SK-N-MC (cell line): Measurements from ENCODE around the gene PLA2G4E.

Experiments
- DNase-seq: peaks from one replicate; pipeline ENCODE4 v3.0.0-alpha.2; 2011; ENCODE audit warnings: low read depth, low spot score
- H3K27ac ChIP-seq: fragments of 200-600 bp; sonication (generic); 2 replicates; pipeline ENCODE4 v1.5.1; 2016; ENCODE audit warnings: mixed run types
- H3K36me3 ChIP-seq: fragments of 200-600 bp; sonication (generic); 2 replicates; pipeline ENCODE4 v1.6.1; 2017; ENCODE audit warnings: antibody characterized with exemption, low read length, mixed read lengths; ENCODE audit not compliant: insufficient read depth
- H3K4me3 ChIP-seq: fragments of 200-600 bp; sonication (generic); 2 replicates; pipeline ENCODE4 v1.5.1; 2016
- H3K9ac ChIP-seq: fragments of 200-600 bp; sonication (generic); 2 replicates; pipeline ENCODE4 v1.8.0; 2017; ENCODE audit warnings: mixed run types, mixed read lengths; ENCODE audit not compliant: insufficient read length
- H3K9me3 ChIP-seq: fragments of 200-600 bp; sonication (generic); 2 replicates; pipeline ENCODE4 v1.6.1; 2017; ENCODE audit warnings: low read depth, mild to moderate bottlenecking, antibody characterized with exemption, low read length, moderate library complexity, mixed read lengths
- EZH2 ChIP-seq: fragments of 200-600 bp; sonication (generic); IDR thresholded peaks from one replicate; pipeline ENCODE4 v1.6.1; 2017; ENCODE audit warnings: antibody characterized with exemption
- FOXP2 ChIP-seq: optimal IDR thresholded peaks from 2 replicates; pipeline ENCODE3; 2011; ENCODE audit warnings: mild to moderate bottlenecking, moderate library complexity; ENCODE audit not compliant: insufficient read depth; ENCODE audit errors: extremely low read length, control extremely low read depth
- POLR2AphosphoS5 ChIP-seq: IDR thresholded peaks from 2 replicates; pipeline ENCODE4 v1.6.1; 2012; ENCODE audit warnings: mild to moderate bottlenecking, low read depth, low read length, borderline replicate concordance

Gene PLA2G4E

GRCh38 chr15:41954036-41954435 is 66.8 kb downstream of the PLA2G4E start:
- TF ChIP-seq FOXP2: no peak
- TF ChIP-seq POLR2AphosphoS5: no peak
- no peak for TF ChIP-seq EZH2
- no peak overlapping the region for H3K27ac ChIP-seq
- H3K4me3 ChIP-seq: no peak overlapping the region
- no peak for DNase-seq
- H3K9me3 ChIP-seq: no peaks in the 10 kb centered on the region
- no peaks in the 10 kb centered on the region for H3K36me3 ChIP-seq
- H3K9ac ChIP-seq: no peak overlapping the region

- H3K9ac ChIP-seq: no peak overlapping the region
- DNase-seq: no peak
- no peaks in the 10 kb centered on the region for H3K9me3 ChIP-seq
- TF ChIP-seq EZH2: no peak
- no peak for TF ChIP-seq POLR2AphosphoS5
- TF ChIP-seq FOXP2: no peak
- no peak overlapping the region for H3K27ac ChIP-seq
- H3K4me3 ChIP-seq: no peak overlapping the region
- no peaks in the 10 kb centered on the region for H3K36me3 ChIP-seq
Measured at GRCh38 chr15:41952013-41952563, 68.8 kb downstream of the PLA2G4E start.

GRCh38 chr15:41951571-41951970 is 69.3 kb downstream of the PLA2G4E start:
- no peak overlapping the region for H3K9ac ChIP-seq
- no peaks in the 10 kb centered on the region for H3K9me3 ChIP-seq
- no peak overlapping the region for H3K4me3 ChIP-seq
- TF ChIP-seq POLR2AphosphoS5: no peak
- TF ChIP-seq FOXP2: no peak
- TF ChIP-seq EZH2: no peak
- no peak overlapping the region for H3K27ac ChIP-seq
- H3K36me3 ChIP-seq: no peaks in the 10 kb centered on the region
- no peak for DNase-seq

- Histone ChIP-seq H3K36me3 (no peaks in the 10 kb centered on the region), H3K9ac (no peak overlapping the region), H3K4me3 (no peak overlapping the region), H3K9me3 (no peaks in the 10 kb centered on the region), H3K27ac (no peak overlapping the region)
- no peak for TF ChIP-seq POLR2AphosphoS5
- TF ChIP-seq EZH2: no peak
- TF ChIP-seq FOXP2: no peak
- DNase-seq: no peak
Measured at GRCh38 chr15:41950489-41950888, 70.4 kb downstream of the PLA2G4E start.

GRCh38 chr15:41950127-41950483 is 70.7 kb downstream of the PLA2G4E start:
- Histone ChIP-seq H3K27ac (no peak overlapping the region), H3K36me3 (no peaks in the 10 kb centered on the region), H3K9me3 (no peaks in the 10 kb centered on the region), H3K9ac (no peak overlapping the region), H3K4me3 (no peak overlapping the region)
- TF ChIP-seq EZH2: no peak
- no peak for TF ChIP-seq FOXP2
- no peak for TF ChIP-seq POLR2AphosphoS5
- DNase-seq: no peak

GRCh38 chr15:41949401-41950126 is 71.3 kb downstream of the PLA2G4E start:
- Histone ChIP-seq H3K27ac (no peak overlapping the region), H3K9ac (no peak overlapping the region), H3K36me3 (no peaks in the 10 kb centered on the region), H3K9me3 (no peaks in the 10 kb centered on the region), H3K4me3 (no peak overlapping the region)
- no peak for DNase-seq
- TF ChIP-seq EZH2: no peak
- TF ChIP-seq POLR2AphosphoS5: no peak
- no peak for TF ChIP-seq FOXP2

GRCh38 chr15:41948490-41948889 is 72.4 kb downstream of the PLA2G4E start:
- no peak for DNase-seq
- H3K4me3 ChIP-seq: no peak overlapping the region
- TF ChIP-seq POLR2AphosphoS5 (no peak), EZH2 (no peak), FOXP2 (no peak)
- H3K36me3 ChIP-seq: no peaks in the 10 kb centered on the region
- no peaks in the 10 kb centered on the region for H3K9me3 ChIP-seq
- H3K9ac ChIP-seq: no peak overlapping the region
- H3K27ac ChIP-seq: no peak overlapping the region

- no peak overlapping the region for H3K4me3 ChIP-seq
- H3K36me3 ChIP-seq: no peaks in the 10 kb centered on the region
- no peak for DNase-seq
- H3K9ac ChIP-seq: no peak overlapping the region
- H3K27ac ChIP-seq: no peak overlapping the region
- H3K9me3 ChIP-seq: no peaks in the 10 kb centered on the region
- TF ChIP-seq FOXP2 (no peak), EZH2 (no peak), POLR2AphosphoS5 (no peak)
Measured at GRCh38 chr15:41946970-41947369, 73.9 kb downstream of the PLA2G4E start.

GRCh38 chr15:41945731-41946130 is 75.1 kb downstream of the PLA2G4E start:
- no peak overlapping the region for H3K4me3 ChIP-seq
- no peaks in the 10 kb centered on the region for H3K36me3 ChIP-seq
- DNase-seq: no peak
- no peak overlapping the region for H3K9ac ChIP-seq
- no peak overlapping the region for H3K27ac ChIP-seq
- TF ChIP-seq POLR2AphosphoS5 (no peak), FOXP2 (no peak), EZH2 (no peak)
- H3K9me3 ChIP-seq: no peaks in the 10 kb centered on the region

- Histone ChIP-seq H3K4me3 (no peak overlapping the region), H3K36me3 (no peaks in the 10 kb centered on the region), H3K27ac (no peak overlapping the region), H3K9ac (no peak overlapping the region), H3K9me3 (no peaks in the 10 kb centered on the region)
- TF ChIP-seq EZH2 (no peak), POLR2AphosphoS5 (no peak), FOXP2 (no peak)
- DNase-seq: no peak
Measured at GRCh38 chr15:41945221-41945620, 75.6 kb downstream of the PLA2G4E start.
